NOMO-1 treated with DMSO at 0.1 percent for 48 hours (cell line): ENCODE results near the gene ZNF148.
A peak's percentile ranks its signal among the peaks of the same experiment; 100 is the strongest.
"Not testable (repeated sequence)": the region's sequence is repeated elsewhere in the genome, so short reads cannot be mapped to it uniquely, and the experiment has no call there.

Experiments used
- DNase-seq: peaks from one replicate; lab custom pipeline; 2025; ENCODE audit not compliant: unreplicated experiment; lab: John Stamatoyannopoulos, UW

Gene ZNF148, protein sequence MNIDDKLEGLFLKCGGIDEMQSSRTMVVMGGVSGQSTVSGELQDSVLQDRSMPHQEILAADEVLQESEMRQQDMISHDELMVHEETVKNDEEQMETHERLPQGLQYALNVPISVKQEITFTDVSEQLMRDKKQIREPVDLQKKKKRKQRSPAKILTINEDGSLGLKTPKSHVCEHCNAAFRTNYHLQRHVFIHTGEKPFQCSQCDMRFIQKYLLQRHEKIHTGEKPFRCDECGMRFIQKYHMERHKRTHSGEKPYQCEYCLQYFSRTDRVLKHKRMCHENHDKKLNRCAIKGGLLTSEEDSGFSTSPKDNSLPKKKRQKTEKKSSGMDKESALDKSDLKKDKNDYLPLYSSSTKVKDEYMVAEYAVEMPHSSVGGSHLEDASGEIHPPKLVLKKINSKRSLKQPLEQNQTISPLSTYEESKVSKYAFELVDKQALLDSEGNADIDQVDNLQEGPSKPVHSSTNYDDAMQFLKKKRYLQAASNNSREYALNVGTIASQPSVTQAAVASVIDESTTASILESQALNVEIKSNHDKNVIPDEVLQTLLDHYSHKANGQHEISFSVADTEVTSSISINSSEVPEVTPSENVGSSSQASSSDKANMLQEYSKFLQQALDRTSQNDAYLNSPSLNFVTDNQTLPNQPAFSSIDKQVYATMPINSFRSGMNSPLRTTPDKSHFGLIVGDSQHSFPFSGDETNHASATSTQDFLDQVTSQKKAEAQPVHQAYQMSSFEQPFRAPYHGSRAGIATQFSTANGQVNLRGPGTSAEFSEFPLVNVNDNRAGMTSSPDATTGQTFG

DNA sequence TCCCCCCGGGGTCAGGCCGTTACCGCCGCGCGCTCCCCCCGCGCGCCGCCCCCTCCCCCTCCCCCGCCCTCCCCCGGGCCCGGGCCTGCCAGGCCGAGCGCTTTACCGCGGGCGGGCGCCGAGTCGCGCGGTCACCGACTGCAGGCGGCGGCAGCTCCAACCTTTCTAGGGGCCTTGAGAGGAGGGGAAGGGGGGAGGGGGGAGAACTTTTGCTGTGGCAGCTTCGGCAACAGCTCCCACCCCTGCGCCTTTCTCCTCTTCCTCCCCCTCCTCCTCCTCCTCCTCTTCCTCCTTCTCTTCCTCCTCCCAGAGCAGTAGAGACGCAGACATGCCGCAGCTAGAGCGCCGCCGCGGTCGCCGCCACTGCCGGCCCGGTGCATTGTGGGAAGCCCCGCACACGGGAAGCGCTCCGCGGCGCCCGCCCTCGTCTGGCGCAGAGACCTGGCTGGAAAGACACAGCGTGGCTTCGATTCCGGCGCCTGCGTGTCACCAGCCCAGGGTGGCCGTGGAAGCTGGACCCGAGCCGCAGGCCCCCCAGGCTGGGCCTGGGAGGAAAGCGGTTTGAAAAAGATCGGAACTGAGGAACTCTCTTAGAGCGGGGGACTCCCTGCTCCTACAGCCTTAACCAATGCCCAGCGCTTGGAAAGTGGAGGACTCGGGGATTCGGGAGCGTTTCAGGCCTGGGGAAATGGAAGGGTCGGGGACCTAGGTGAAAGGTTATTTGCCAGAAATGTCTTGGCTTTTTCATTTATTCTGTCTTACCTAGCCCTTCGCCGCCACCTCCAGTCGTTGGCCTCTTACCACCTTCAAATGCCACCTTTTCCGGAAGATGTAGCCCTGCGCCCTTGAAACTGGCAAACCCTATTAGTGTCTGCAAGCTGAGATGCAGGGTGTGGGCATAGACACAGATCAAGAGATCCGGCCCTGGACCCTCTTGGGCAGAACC lies at the start of gene ZNF148:
TSS of gene ZNF148 (minus strand) at position 330 of the 946 bp plus-strand sequence. CDS start 61,685 bp downstream, outside the sequence.
- DNase-seq, result peak; percentile 80

DNA sequence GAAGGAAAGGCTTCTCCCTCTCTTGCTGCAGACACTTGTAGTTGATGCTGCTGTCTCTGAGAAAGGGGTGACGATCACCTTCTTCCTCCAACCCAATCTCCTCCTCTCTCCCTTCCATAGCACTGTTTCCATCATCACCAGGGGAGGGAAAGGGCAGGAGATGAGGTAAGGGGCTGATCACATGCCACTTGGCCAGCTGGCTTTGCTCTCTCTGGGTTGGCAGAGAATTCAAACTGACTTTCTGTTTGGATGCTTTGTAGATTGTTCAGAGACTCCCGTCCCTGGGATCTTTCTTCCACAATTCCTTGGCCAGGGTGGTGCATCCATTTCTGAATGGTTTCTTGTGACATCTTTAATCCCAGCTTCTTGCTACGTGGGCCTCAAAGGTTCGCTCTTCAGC lies 43.2 kb upstream of the ZNF148 start:
- no peak for DNase-seq

DNA sequence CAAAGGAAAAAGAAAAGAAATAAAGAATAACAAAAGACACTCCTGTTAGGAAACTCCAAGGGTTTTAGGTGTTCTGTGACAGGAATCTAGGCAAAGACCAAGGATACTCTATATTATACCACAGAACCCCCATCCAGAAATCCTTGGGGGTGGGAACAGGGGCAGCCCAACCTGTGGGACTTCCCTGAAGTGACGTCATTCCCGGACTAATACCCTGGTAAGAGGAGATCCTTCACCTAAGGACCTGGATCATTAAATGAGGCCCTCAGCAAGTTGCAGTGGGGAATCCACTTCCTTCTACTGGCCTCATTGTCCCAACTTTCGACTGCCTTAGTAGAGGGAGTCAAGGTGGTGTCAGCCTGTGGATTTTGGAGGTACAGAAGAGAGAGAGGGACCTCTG lies 41.1 kb upstream of the ZNF148 start:
- no peak for DNase-seq

DNA sequence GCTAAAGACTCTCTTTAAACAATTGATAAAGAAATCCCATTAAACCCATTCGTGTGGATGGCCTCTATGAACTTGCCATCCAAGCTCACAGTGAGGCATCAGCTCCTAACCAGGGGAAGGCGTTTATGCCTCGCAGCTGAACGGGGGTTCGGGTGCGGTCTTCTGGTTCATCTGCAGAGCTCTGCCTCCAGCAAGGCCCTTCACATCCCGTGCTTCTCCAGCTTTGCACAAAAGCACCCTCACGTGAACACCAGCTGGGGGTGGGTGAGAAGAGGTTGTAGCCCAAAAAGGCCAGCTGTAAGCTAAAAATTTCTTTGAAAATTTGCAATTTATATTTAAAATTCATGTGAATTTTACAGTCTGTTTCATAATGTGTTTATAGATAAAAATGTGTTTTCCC lies 39.5 kb upstream of the ZNF148 start:
- DNase-seq, result no peak

DNA sequence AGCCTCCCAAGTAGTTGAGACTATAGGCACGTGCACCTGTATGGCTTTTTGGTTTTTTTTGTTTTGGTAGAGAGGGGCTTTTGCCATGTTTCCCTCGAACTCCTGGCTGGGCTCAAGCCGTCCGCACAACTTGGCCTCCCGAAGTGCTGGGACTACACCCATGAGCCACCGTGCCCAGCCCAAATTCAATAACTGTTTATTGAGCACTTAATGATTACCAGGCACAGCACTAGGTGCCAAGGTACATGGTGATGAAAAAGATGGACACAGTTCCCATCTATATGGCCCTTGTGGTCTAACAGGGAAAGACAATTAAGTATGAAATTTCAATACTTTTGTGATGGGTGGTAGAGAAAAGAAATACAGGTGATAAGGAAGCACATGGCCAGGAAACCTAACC lies 35.8 kb upstream of the ZNF148 start:
- DNase-seq, result no peak

DNA sequence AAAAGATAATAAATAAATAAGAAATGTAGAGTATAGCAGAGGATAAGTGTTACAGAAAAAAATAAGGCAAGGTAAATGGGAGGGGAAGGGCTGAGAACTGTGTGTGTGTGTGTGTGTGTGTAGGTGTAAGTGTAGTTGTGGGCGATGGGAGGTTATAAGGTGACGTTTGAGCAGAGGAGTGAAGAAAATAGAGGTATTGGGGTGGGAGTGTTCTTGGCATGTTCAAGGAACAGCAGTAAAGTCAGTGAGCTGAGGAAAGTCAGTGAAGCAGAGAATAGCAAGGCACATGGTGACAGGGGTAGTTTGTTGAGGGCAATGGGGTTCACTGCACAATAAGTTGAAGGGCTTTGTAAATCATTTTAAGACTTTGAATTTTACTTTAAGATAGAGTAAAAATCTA lies 30.9 kb upstream of the ZNF148 start:
- DNase-seq, result no peak

DNA sequence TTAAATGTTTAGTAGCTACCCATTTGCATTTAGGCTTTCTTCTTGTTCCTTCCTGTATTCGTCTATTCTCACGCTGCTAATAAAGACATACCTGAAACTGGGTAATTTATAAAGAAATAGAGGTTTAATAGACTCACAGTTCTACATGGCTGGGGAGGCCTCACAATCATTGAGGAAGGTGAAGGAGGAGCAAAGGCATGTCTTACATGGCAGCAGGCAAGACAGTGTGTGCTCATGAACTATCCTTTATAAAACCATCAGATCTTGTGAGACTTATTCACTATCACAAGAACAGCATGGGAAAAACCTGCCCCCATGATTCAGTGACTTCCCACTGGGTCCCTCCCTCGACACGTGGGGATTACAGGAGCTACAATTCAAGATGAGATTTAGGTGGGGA lies 30.4 kb upstream of the ZNF148 start:
- not testable (repeated sequence) for DNase-seq

DNA sequence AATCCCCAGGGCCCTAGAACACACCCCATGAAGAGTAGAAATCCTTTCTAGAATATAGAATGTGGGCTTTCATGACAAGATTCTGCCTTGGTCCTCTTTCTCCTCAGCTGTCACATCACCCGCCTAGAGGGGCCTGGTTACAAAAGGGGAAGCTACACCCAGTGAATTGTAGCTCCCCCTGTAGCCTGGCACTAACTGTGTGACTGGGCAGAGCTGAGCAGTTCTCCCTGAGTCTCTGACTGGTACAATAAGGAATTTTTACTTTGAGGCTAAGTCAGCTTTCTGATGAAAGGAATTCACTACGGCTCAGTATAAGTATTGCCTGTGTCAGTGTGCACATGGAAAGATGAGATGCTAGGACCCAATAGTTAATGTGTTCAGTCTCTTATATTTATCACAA lies 28.7 kb upstream of the ZNF148 start:
- peak; percentile 20 for DNase-seq

DNA sequence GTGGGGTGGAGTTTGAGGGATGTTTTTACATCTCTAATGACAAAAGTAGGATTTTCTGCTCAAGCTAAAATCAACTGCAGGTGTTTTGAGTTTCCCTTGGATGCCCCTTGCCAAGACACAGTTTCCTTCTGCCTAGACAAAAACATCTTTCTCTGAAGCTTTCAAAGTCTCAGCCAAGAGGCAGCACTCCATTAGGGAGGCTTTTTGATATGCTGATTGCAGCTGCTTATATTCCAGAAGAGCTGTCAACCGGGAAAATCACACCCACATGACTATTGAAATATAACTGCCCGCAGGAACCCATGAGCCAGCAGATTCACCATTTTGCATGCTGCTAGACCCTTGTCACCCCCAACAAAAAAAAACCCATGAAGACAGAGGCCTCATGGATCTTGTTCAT lies 27.5 kb upstream of the ZNF148 start:
- no peak for DNase-seq

DNA sequence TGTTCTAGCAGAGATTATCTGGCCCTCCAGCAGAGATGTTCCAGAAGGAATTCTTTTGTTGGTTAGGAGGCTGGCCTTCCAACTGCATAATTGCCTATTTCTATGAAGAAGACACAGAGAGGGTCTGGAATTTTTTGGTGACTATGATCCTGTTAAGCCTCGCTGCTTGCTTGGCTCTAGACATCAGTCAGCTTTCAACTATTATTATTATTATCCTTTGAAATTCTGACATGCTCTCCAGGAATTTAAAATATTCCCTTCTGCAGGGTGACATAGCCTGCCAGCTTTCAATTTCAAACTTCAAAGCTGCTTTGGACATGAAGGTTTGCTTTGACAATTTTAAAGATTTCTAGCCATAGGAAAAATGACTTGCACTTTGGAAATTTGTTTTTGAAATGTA lies 26.3 kb upstream of the ZNF148 start:
- DNase-seq, result no peak

DNA sequence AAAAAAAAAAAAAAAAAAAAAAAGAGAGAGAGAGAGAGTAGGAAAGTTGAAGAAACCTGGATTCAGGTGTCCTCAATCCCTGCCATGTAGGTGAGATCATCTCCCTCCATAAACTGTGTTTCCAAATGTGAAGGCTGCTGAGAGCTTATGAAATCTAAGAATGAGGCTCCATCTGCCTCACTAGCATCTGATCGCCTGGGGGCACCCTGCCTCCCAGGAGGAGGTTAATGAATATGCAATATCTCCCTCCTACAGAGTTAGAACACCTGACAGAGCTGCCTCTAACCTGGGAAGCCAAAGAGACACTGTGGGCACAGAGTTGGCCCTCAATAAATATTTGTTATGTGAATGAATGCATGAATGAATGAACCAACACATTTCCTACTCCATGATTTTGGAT lies 23.8 kb upstream of the ZNF148 start:
- DNase-seq, result no peak

DNA sequence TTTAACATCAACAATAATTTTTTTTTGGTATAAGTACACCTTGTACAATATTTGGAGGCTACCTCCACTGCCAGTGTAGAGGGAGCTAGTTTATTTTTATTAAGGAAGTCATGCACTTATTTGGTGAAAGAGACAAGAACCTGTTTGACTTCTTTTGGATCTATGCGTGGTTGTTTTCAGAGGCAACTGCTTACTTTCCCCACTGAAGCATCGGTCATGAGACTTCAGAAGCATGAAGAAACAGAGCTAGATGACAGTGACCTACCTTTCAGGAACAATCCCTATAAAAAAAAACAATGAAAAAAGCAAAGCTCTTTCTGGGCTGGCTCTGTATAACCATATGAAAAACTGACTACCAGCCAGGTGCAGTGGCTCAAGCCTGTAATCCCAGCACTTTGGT lies 20.0 kb upstream of the ZNF148 start:
- no peak for DNase-seq

DNA sequence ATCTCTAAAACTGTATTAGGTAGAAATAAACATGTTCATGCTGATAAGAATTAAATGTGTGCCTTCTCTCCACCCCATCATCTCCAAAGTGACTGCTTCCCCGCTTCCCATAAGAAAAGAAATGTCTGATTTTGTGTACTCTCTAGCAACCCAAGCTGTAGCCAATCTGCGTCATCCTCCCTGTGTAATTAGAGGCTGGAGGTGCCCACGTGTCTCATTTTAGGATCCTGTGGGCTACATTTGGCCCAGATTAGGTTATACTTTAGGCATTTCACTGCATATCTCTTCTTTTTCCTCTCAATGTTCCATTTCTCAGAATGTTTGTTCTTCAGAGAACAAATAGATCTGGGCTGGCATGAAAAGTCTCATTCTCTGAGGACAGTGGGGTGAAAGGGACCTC lies 19.3 kb upstream of the ZNF148 start:
- no peak for DNase-seq

DNA sequence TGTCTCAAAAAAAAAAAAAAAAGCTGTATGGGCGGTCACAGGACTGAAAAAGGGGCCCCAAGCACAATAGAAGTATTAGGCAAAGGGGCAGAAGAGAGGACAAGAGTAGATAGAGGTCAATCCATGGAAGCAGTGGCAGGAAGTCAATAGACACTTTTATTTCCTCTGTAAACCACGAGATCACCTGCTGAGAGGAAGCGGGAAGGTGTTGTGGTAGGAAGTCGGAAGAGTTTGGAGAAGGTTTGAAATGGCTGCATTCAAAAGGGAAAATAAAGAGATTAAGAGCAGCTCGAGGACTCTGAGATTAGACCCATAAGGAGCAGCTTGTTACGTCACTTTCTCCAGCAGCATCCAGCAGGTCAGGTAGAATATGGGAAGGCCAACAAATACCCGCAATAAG lies 14.2 kb upstream of the ZNF148 start:
- DNase-seq, result no peak

DNA sequence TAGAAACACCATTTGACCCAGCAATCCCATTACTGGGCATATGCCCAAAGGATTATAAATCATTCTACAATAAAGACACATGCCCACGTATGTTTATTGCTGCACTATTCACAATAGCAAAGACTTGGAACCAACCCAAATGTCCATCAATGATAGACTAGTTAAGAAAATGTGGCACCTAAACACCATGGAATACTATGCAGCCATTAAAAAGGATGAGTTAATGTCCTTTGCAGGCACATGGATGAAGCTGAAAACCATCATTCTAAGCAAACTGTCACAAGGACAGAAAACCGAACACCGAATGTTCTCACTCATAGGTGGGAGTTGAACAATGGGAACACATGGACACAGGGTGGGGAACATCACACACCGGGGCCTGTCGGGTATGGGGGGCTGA lies 13.2 kb upstream of the ZNF148 start:
- not testable (repeated sequence) for DNase-seq

DNA sequence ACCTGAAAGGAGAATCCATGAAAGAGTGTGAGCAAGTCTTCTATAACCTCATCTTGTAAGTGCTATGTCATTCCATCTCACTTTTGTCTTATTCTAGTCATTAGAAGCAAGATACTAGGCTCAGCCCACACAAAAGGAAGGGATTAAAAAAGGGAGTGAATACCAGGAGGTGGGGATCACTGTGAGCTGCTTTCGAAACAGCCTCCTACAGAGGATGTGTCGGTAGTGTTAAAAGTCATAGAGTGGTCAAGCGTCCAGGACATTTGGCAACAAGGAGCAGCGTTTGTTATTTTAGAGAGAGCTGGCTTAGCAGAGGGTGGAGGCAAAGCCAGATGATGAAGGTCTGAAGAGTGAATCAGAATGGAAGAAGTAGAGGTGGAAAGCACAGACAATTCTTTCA lies 11.7 kb upstream of the ZNF148 start:
- no peak for DNase-seq

DNA sequence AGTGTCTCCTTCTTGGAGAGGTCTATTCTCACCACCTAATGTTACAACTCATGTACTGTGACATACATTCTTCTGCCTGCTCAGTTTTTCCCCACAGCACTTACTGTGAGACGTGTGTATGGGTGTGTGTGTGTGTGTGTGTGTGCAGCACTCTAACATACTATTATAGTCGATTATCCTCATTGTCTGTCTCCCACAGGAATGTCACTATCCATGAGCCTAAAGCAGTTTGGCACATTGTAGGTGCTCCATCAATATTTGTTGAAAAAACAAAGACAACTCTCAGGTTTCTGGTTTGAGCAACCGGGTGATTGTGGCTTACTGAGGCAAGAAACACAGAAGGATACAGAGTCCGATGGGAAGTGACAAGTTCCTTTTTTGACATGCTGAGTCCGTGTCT lies 8.6 kb upstream of the ZNF148 start:
- DNase-seq, result no peak

DNA sequence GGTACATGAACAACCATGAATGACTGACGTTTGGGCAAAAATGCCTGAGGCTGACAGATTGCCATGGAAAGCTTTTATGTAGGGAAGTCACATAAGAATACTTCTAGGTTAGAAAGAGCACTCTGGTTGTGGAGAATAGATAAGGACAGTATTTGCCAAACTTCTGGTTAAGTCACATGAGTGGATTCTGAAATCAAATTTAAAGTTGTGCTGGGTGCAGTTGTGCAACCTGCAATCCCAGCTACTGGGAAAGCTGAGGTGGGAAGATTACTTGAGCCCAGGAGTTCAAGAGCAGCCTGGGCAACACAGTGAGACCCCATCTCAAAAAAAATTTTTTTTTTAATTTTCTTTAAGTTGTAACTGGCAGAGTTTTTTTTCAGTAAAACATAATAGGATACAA lies 7.2 kb upstream of the ZNF148 start:
- no peak for DNase-seq

DNA sequence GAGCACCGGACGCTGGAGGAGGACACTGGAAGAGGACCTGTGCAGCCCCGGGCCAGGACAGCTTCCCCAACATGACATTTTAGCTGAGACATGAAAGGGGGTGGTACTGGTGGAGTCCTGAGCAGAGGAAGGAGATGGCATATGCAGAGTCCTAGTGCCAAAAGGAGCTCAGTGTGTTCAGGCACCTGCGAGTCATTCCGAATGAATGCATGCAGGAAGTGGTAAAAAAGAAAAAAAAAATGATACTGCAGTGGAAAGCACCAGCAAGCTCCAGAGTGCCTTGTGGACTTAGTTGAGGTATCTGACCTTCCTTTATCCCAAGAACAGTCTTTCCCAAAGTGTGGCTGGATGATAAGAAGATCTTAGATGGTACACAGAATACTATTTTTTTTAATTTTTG lies 6.6 kb upstream of the ZNF148 start:
- no peak for DNase-seq

DNA sequence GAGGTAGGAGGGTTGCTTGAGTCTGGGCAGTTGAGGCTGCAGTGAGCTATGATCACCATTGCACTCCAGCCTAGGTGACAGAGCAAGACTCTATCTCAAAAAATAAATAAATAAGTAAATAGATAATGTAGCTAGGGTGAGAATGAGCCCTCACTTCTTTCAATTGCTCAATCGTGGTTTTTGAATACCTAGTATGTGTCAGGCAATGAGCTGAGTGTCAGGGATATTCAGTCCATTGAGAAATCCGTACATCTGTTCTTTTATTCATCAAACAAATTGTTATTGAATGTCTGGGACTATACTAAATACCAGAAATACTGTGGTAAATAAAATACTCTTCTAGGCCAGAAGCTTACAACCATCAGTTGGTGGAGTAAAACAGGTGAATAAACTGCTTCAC lies 6.2 kb upstream of the ZNF148 start:
- no peak for DNase-seq

DNA sequence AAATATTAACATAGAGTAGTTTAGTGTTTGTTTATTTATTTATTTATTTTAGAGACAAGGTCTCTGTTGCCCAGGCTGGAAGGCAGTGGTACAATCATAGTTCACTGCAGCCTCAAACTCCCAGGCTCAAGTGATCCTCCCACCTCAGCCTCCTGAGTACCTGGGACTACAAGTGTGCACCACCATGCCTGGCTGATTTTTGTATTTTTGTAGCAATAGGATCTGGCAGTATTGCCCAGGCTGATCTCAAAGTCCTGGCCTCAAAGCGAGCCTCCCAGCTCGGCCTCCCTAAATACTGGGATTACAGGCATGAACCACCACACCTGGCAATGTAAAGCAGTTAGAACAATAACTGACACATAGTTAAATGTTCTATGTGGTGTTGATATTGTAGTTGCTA lies 4.4 kb upstream of the ZNF148 start:
- no peak for DNase-seq
